Osteocyte (in vitro differentiated cells): ENCODE measurements around the gene GRIK4. TPM values are rescaled to one million over a fixed set of nuclear protein-coding genes. Genes with fewer than 3 reads are reported as not detected.

Experiments
- DNase-seq: peaks from one replicate; pipeline ENCODE4 v3.0.0; 2021; ENCODE audit warnings: mixed read lengths; ENCODE audit not compliant: unreplicated experiment; ENCODE audit errors: extremely low spot score
- H3K27ac Mint-ChIP-seq: one replicate; pipeline ENCODE4 v1.8.0; 2021; ENCODE audit warnings: mild to moderate bottlenecking, mixed read lengths; ENCODE audit not compliant: unreplicated experiment
- H3K27me3 Mint-ChIP-seq: one replicate; pipeline ENCODE4 v1.8.0; 2021; ENCODE audit warnings: mixed read lengths; ENCODE audit not compliant: unreplicated experiment
- H3K36me3 Mint-ChIP-seq: one replicate; pipeline ENCODE4 v1.8.0; 2021; ENCODE audit warnings: mixed read lengths; ENCODE audit not compliant: unreplicated experiment
- H3K4me1 Mint-ChIP-seq: one replicate; pipeline ENCODE4 v1.8.0; 2021; ENCODE audit warnings: mixed read lengths; ENCODE audit not compliant: unreplicated experiment
- H3K4me3 Mint-ChIP-seq: one replicate; pipeline ENCODE4 v1.8.0; 2021; ENCODE audit warnings: mild to moderate bottlenecking, moderate library complexity, mixed read lengths; ENCODE audit not compliant: unreplicated experiment
- H3K9me3 Mint-ChIP-seq: one replicate; pipeline ENCODE4 v1.8.0; 2021; ENCODE audit warnings: mixed read lengths; ENCODE audit not compliant: unreplicated experiment
- CTCF ChIP-seq: fragments of 200-600 bp; sonication (generic); IDR thresholded peaks from 2 replicates; pipeline ENCODE4 v1.5.0; 2021; ENCODE audit warnings: antibody characterized with exemption, mild to moderate bottlenecking, moderate library complexity
- total RNA-seq: library from RNA; stranded (reverse); gene quantifications from 2 replicates; pipeline ENCODE4 v1.2.1, GENCODE V29; 2021

The GRIK4 gene
- total RNA-seq, 1 donor from 2014 or later, result 0.11 TPM

- H3K36me3 Mint-ChIP-seq, result no peaks in the 10 kb centered on the region
- peaks cover 64% of the 10 kb centered on the region for H3K27me3 Mint-ChIP-seq
- H3K27ac Mint-ChIP-seq, result no peak overlapping the region
- DNase-seq, result no peak
- H3K4me1 Mint-ChIP-seq, result no peaks in the 10 kb centered on the region
- no peaks in the 10 kb centered on the region for H3K9me3 Mint-ChIP-seq
- TF ChIP-seq CTCF, result no peak
- H3K4me3 Mint-ChIP-seq, result no peak overlapping the region
These were observed 170.7 kb downstream of the GRIK4 start for GRCh38 chr11:120682332-120682649.

DNA sequence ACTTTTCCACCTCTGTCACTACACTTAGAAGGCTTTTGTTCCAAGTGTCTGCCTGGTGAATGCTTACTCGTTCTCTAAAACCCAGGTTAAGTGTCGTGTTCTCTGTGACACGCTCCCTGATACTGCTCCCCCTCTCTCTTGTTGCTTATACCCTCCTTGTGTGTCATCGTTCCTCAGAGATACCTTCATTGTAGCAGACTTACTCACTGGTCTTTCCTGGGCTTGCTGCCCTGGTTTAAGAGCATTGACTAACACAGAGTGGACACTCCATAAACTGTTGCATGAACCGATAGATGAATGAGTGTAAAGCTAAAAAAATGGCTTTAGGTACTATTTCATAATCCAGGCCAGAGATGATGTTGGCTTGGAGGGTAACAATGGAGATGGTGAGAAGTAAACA is 171.3 kb downstream of the GRIK4 start:
- Mint-ChIP-seq H3K36me3 (no peaks in the 10 kb centered on the region), H3K9me3 (no peaks in the 10 kb centered on the region), H3K4me1 (no peaks in the 10 kb centered on the region), H3K27ac (no peak overlapping the region), H3K4me3 (no peak overlapping the region), H3K27me3 (peaks cover 68% of the 10 kb centered on the region)
- DNase-seq, result no peak
- no peak for TF ChIP-seq CTCF

GRCh38 chr11:120686516-120686915 is 175.0 kb downstream of the GRIK4 start:
- Mint-ChIP-seq H3K4me3 (no peak overlapping the region), H3K36me3 (no peaks in the 10 kb centered on the region), H3K4me1 (no peaks in the 10 kb centered on the region), H3K27me3 (peaks cover 82% of the 10 kb centered on the region), H3K9me3 (no peaks in the 10 kb centered on the region), H3K27ac (no peak overlapping the region)
- TF ChIP-seq CTCF, result no peak
- no peak for DNase-seq

GRCh38 chr11:120688163-120688562 is 176.6 kb downstream of the GRIK4 start:
- no peak for TF ChIP-seq CTCF
- no peaks in the 10 kb centered on the region for H3K36me3 Mint-ChIP-seq
- H3K4me1 Mint-ChIP-seq, result no peaks in the 10 kb centered on the region
- DNase-seq, result no peak
- no peak overlapping the region for H3K27ac Mint-ChIP-seq
- no peaks in the 10 kb centered on the region for H3K9me3 Mint-ChIP-seq
- no peak overlapping the region for H3K4me3 Mint-ChIP-seq
- H3K27me3 Mint-ChIP-seq, result peaks cover 76% of the 10 kb centered on the region

DNA sequence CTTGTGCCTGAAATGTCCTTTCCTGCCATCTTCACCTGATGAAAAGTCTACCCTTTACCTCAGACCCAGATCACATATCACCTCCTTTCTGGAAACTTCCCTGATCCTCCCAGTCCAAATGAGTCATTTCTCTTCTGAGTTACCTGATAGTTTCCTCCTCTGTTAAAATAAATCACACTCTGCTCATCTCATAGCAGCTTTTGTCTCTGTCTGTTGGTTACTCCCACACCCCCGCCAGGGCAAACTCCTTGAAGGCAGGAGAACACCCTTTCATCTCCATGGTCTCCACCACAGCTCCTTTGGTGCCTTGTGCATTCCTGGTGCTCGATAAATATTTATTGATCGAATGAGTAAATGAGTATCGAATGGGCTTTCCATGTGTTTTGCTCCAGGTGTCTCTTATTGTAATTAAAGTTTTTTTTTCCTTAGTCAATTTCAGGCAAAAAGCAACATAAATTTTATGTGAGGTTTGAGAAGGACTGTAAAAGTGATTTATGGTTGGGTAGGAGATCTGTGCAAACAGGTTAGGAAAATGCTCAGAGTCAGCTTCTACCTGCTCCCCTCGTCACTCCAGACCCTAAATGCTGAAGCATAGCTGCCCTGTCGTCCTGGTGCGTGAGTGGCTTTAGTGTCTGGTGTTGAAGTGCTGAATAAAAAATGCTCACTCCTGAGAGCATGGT is 178.2 kb downstream of the GRIK4 start:
- H3K27me3 Mint-ChIP-seq, result peaks cover 62% of the 10 kb centered on the region
- no peaks in the 10 kb centered on the region for H3K4me1 Mint-ChIP-seq
- no peak for DNase-seq
- no peaks in the 10 kb centered on the region for H3K36me3 Mint-ChIP-seq
- no peak overlapping the region for H3K27ac Mint-ChIP-seq
- no peak for TF ChIP-seq CTCF
- no peak overlapping the region for H3K4me3 Mint-ChIP-seq
- no peaks in the 10 kb centered on the region for H3K9me3 Mint-ChIP-seq
